ENCODE results near the gene EPN2. TPM values are rescaled to one million over a fixed set of nuclear protein-coding genes. Genes with fewer than 3 reads are reported as not detected.
"Not testable (repeated sequence)": the region's sequence is repeated elsewhere in the genome, so short reads cannot be mapped to it uniquely, and the experiment has no call there.

The EPN2 gene
- polyA plus RNA-seq, 6 donors from 2014 or later, result 9.8 to 35.0 (median 28.9) TPM

DNA sequence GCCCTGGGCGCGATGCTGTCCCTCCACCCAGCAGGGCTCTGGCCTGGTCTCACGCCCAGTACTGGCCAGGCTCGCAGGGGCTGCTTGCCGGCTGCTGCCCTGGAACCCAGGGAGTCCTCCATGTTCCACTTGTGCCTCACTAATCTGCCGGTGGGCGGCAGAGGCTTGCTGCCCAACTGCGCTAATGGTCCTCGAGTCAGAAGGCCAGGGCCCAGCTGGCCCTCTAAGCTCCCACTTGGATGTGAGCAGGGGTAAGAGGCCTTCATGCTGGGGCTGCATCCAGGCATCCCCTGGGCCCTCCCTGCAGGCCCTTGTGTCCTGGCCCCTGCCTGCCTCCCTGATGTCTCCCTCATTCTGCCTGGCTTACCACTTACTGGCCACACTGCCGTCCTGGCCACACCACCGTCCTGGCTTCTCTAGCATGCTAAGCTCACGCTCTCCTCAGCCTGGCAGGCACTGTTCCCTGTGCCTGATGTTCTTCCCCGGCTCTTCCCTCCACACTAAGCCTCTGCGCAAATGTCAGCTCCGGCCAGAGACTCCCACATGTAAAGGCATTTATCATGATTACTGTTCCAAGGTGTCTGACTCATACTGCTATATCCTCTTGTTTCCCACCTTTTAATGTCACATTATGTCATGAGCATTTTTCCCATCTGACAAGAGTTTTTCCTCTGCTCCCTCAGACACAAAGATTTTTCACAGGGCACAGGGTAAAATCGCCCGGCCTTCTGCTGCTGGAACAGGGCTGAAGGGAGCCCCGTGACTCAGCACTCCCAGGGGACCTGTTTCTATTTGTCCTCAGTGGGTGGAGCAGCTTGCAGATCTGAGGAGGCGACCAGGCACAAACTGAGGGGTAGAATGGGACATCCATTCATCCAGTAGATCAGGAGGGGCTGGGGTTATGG, 109.4 kb downstream of the EPN2 start:
- peaks cover 5 to 24% (median 8%) of the 10 kb centered on the region in 3 donors for H3K27me3 Mint-ChIP-seq
- no peaks in the 10 kb centered on the region for H3K9me3 Mint-ChIP-seq
- ATAC-seq (ENCODE audit: low read depth in 2 of 2), result no peak
- H3K4me1 Mint-ChIP-seq, result peaks cover 0 to 11% (median 0%) of the 10 kb centered on the region in 3 donors
- peak overlapping the region in 3 of 6 donors; percentile 4 to 67 (median 55) for H3K27ac Mint-ChIP-seq
- H3K36me3 Mint-ChIP-seq, result no peaks in the 10 kb centered on the region
- H3K4me3 Mint-ChIP-seq, result peak overlapping the region in 1 of 8 donors; percentile 67
- DNase-seq, result no peak

DNA sequence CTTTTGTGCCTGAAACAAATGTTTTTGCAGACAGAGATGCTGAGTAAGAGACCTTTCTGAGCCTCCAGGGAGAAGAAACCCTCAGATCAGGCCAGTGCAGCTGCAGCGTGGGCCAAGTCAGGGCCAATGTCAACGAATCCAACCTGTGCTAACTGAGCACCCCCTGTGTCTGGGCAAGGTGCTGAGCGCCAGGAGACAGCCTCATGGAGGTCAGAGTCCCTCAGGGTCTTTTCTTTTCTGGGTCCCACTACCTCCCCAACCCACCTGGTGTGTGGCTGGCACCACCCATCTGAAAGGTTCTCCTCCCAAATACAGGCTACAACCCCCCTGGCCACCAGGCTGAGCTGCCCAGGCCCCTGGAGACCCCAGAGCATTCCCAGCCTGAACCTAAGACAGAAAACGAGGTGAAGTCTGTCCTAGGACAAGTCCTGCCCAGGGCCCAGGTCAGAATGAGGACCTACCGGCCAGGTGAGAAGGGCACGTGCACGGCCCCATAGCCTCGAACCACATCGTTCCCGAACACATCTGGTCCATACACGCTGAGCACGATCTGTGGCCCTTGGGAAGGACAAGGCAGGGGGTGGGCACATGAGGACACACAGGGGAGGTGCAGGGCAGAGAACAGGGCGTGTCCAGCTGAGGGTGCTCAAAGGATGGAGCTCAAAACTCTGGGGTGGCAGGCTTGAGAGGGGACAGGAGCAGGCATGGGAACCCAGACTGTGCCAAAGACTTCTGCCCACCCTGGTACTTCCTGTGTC, 110.3 kb downstream of the EPN2 start:
- H3K9me3 Mint-ChIP-seq, result no peaks in the 10 kb centered on the region
- DNase-seq, result no peak
- no peak overlapping the region for H3K27ac Mint-ChIP-seq
- no peak for ATAC-seq (ENCODE audit: low read depth in 2 of 2)
- no peak overlapping the region for H3K4me3 Mint-ChIP-seq
- H3K27me3 Mint-ChIP-seq, result peaks cover 0 to 20% (median 0%) of the 10 kb centered on the region in 3 donors
- no peaks in the 10 kb centered on the region for H3K36me3 Mint-ChIP-seq
- H3K4me1 Mint-ChIP-seq, result peaks cover 0 to 5% (median 0%) of the 10 kb centered on the region in 3 donors

DNA sequence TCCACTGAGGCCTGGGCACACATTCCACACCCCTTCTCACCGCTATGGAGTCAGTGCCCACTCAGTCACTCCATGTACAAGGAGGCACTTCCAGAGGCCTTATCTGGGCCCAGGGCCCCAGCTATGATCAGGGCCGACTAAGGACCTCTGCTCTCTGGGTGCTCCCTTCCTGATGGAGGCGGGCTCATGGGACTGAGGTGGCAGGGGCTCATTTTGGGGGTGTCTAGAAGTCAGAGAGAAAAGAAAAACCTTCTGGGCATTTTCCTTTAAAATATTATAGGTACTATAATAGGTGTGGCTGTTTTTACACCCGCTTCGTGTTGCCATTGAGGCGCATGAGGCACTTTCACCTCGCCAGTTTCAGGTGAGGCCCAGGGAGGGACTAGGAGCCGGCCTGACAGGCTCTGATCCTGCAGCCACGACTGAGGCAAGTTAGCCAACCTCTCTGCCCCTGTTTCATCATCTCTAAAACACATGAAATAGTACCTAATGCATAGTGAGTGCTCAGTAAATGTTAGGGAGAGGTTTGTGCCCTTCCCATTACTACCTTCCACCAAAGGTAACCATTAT, 111.0 kb downstream of the EPN2 start:
- no peaks in the 10 kb centered on the region for H3K9me3 Mint-ChIP-seq
- no peak for ATAC-seq (ENCODE audit: low read depth in 2 of 2)
- H3K36me3 Mint-ChIP-seq, result no peaks in the 10 kb centered on the region
- H3K27ac Mint-ChIP-seq, result peak overlapping the region in 1 of 6 donors; percentile 41
- peaks cover 0 to 14% (median 0%) of the 10 kb centered on the region in 3 donors for H3K27me3 Mint-ChIP-seq
- H3K4me1 Mint-ChIP-seq, result peaks cover 0 to 5% (median 0%) of the 10 kb centered on the region in 3 donors
- H3K4me3 Mint-ChIP-seq, result no peak overlapping the region
- DNase-seq, result no peak

DNA sequence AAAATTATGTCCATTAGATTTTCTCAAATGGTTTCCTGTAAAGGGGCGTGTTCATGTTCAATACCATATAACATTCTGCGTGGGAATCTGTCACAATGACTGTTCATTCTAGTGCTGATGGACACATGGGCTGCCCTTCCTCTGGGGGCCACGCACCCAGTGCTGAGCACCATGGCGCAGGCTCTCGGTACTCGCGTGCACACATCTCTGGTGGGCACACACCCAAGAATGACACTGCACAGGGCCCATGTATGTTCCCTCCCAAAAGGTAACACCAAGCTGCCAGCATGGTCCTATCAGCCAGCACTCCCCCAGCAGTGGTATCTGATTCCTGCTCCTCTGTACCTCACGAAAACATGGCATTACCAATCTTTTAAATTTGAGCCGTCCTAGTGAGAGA, 111.6 kb downstream of the EPN2 start:
- Mint-ChIP-seq H3K36me3 (no peaks in the 10 kb centered on the region), H3K4me3 (no peak overlapping the region), H3K27ac (no peak overlapping the region), H3K9me3 (no peaks in the 10 kb centered on the region), H3K4me1 (peaks cover 0 to 5% (median 0%) of the 10 kb centered on the region in 3 donors), H3K27me3 (peaks cover under 1 to 14% (median under 1%) of the 10 kb centered on the region in 3 donors)
- DNase-seq (no peak), ATAC-seq (ENCODE audit: low read depth in 2 of 2) (no peak)

DNA sequence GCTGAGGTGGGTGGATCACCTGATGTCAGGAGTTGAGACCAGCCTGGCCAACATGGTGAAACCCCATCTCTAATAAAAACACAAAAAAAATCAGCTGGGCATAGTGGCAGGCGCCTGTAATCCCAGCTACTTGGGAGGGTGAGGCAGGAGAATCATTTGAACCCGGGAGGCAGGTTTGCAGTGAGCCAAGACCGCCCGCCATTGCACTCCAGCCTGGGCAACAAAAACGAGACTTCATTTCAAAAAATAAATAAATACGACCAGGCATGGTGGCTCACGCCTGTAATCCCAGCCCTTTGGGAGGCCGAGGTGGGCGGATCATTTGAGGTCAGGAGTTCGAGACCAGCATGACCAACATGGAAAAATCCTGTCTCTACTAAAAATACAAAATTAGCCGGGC, 116.2 kb downstream of the EPN2 start:
- H3K36me3 Mint-ChIP-seq, DNase-seq: not testable (repeated sequence)
- peaks cover 21 to 26% (median 25%) of the 10 kb centered on the region in 3 donors for H3K27me3 Mint-ChIP-seq

DNA sequence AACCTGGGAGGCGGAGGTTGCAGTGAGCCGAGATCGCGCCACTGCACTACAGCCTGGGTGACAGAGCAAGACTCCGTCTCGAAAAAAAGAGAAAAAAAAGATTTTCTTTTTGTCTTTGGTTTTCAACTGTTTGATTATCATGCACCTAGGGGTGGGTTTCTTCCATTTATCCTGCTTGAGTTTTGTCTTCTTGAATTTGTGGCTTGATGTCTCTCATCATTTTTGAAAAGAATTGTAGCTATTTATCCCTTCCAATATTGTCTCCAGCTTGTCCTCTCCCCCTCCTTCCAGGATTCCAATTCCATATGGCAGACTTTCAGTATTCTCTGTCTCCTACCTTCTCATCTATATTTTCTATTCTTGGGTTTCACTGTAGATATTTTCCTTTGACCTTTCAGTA, 117.6 kb downstream of the EPN2 start:
- Mint-ChIP-seq H3K9me3 (no peaks in the 10 kb centered on the region), H3K27ac (no peak overlapping the region), H3K36me3 (no peaks in the 10 kb centered on the region), H3K4me3 (no peak overlapping the region), H3K4me1 (no peaks in the 10 kb centered on the region), H3K27me3 (peaks cover 27 to 39% (median 38%) of the 10 kb centered on the region in 3 donors)
- no peak for DNase-seq
- no peak for ATAC-seq (ENCODE audit: low read depth in 2 of 2)

More for the DNA sequence above, 116.2 kb downstream of the EPN2 start:
- not testable (repeated sequence) for H3K4me1 Mint-ChIP-seq; H3K4me3 Mint-ChIP-seq; ATAC-seq (ENCODE audit: low read depth in 2 of 2); H3K27ac Mint-ChIP-seq; H3K9me3 Mint-ChIP-seq

DNA sequence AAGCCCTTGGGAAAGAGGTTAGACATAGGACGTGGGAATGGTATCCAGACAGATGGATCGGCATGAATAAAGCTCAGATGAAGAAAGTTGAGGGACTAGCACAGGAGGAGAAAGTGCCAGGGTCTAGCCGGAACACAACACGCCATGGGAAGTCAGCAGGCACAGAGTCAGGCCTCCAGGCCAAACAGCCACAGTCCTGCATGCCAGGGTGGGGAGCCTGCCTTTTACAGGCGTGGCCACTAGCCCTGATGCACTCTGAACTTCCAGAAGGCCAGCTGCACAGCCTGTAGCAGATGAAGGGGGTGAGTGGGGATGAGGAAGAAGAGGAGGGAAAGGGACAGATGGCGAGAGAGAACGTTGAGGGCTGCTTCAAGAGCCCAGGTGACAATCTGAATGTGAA, 120.2 kb downstream of the EPN2 start:
- no peak for ATAC-seq (ENCODE audit: low read depth in 2 of 2)
- Mint-ChIP-seq H3K4me3 (no peak overlapping the region), H3K4me1 (peaks cover 0 to 10% (median 6%) of the 10 kb centered on the region in 3 donors), H3K27me3 (peaks cover 35 to 46% (median 38%) of the 10 kb centered on the region in 3 donors), H3K36me3 (no peaks in the 10 kb centered on the region), H3K9me3 (no peaks in the 10 kb centered on the region), H3K27ac (peak overlapping the region in 1 of 6 donors; percentile 95)
- DNase-seq, result no peak

DNA sequence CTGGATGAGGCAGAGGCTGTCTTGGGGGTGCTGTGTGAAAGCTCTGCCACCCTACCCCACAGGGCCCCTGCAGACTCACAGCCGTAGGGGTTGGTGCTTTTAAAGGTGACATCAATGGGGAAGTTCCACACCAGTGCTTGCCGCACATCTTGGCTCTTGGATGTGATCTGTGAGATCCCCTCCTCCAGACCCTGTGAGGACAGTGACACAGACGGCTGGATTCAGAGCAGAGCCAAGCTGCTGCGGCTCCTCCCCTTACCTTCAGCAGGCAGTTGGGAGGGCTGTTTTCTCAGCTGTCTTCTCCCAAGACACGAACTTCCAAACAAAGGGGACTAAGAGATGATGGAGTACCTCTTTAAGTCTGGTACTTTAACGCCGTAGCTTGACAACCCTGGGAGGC, 120.6 kb downstream of the EPN2 start:
- Mint-ChIP-seq H3K9me3 (no peaks in the 10 kb centered on the region), H3K27me3 (peaks cover 35 to 46% (median 38%) of the 10 kb centered on the region in 3 donors), H3K4me1 (peaks cover 1 to 11% (median 10%) of the 10 kb centered on the region in 3 donors), H3K27ac (no peak overlapping the region), H3K4me3 (no peak overlapping the region), H3K36me3 (no peaks in the 10 kb centered on the region)
- ATAC-seq (ENCODE audit: low read depth in 2 of 2), result no peak
- DNase-seq, result no peak

DNA sequence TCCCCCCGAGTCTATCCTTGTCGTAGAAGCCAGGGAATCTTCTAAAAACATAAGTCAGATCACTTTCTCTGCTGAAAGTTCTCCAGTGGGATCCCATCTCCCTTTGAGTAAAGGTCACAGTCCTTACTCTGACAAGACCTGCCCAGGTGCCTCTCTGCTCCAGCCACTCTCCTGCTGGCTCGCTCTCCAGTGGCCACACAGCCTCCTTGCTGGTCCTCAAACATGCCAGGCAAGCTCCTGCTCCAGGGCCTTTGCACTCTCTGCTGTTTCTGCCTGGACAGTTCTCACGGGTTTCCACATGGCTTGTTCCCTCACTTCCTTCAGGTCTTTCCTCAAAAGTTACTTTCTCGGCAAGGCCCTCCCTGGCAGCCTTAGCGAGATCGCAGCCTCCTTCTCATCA, 122.0 kb downstream of the EPN2 start:
- Mint-ChIP-seq H3K9me3 (no peaks in the 10 kb centered on the region), H3K27me3 (peaks cover 31 to 42% (median 34%) of the 10 kb centered on the region in 3 donors), H3K4me3 (peak overlapping the region in 1 of 8 donors; percentile 41), H3K36me3 (no peaks in the 10 kb centered on the region), H3K27ac (no peak overlapping the region), H3K4me1 (peaks cover 5 to 17% (median 12%) of the 10 kb centered on the region in 3 donors)
- DNase-seq (no peak), ATAC-seq (ENCODE audit: low read depth in 2 of 2) (no peak)

DNA sequence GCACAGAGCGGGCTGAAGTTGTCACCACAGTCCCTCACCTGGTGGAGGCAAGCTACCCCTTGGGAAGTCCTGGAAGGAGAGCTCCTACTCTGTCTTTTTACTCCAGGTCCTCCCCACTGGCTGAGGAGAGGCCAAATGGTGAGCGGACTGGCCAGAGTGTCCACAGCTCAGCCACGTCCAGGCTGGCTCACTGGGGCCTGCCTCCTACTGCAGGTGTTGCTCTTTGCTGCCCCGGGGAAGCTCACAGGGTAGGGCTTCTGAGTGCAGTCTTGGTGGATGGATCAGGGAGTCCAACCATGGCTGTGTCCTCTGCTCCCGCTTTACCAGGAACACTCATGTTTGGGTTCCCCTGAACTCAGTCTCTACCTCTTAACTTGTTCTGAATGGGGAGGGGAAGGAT, 122.7 kb downstream of the EPN2 start:
- DNase-seq (no peak), ATAC-seq (ENCODE audit: low read depth in 2 of 2) (no peak)
- Mint-ChIP-seq H3K4me3 (no peak overlapping the region), H3K4me1 (peaks cover 5 to 17% (median 12%) of the 10 kb centered on the region in 3 donors), H3K27ac (peak overlapping the region in 1 of 6 donors; percentile 10), H3K36me3 (no peaks in the 10 kb centered on the region), H3K9me3 (no peaks in the 10 kb centered on the region), H3K27me3 (peaks cover 26 to 37% (median 29%) of the 10 kb centered on the region in 3 donors)

DNA sequence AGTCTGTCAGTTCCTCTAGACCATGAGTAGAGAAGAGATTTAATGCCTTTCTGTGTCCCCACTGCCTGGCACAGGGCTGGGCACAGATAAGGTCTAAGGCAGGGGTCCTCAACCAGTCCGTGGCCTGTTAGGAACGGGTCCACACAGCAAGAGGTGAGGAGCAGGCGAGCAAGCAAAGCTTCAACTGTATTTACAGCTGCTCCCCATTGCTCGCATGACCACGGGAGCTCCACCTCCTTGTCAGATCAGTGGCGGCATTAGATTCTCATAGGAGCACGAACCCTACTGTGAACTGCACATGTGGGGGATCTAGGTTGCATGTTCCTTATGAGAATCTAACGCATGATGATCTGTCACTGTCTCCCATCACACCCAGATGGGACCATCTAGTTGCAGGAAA, 123.6 kb downstream of the EPN2 start:
- Mint-ChIP-seq H3K9me3 (peaks cover 0 to 1% (median 0%) of the 10 kb centered on the region in 7 donors), H3K4me1 (peaks cover 5 to 17% (median 12%) of the 10 kb centered on the region in 3 donors), H3K27me3 (peaks cover 24 to 33% (median 30%) of the 10 kb centered on the region in 3 donors), H3K27ac (peak overlapping the region in 2 of 6 donors; percentile 58 to 66), H3K36me3 (no peaks in the 10 kb centered on the region), H3K4me3 (peak overlapping the region in 1 of 8 donors; percentile 97)
- no peak for ATAC-seq (ENCODE audit: low read depth in 2 of 2)
- no peak for DNase-seq

DNA sequence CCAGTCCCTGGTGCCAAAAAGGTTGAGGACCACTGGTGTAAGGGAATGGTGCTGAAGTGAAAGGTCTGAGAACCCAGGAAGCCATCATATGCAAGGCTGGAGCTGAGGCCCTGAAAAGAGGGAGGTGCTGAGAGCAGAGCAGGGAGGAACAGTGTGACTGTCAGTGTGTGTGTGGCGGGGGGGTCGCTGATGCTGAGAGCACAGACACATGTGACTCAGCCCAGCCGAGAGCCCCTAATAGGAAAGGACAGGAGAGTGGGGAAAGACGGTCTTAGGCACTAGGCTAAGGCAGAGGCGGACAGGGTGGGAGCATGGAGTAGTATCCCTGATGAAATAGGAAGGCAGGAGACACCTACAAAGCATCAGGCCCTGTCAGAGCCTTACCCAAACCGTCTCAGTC, 124.2 kb downstream of the EPN2 start:
- no peak for DNase-seq
- Mint-ChIP-seq H3K36me3 (no peaks in the 10 kb centered on the region), H3K4me1 (peaks cover 5 to 17% (median 12%) of the 10 kb centered on the region in 3 donors), H3K27me3 (peaks cover 24 to 35% (median 33%) of the 10 kb centered on the region in 3 donors), H3K4me3 (peak overlapping the region; percentile 60 to 97 (median 74)), H3K27ac (peak overlapping the region in 4 of 6 donors; percentile 27 to 86 (median 75)), H3K9me3 (peaks cover 0 to 1% (median 0%) of the 10 kb centered on the region in 7 donors)
- ATAC-seq (ENCODE audit: low read depth in 2 of 2), result no peak

DNA sequence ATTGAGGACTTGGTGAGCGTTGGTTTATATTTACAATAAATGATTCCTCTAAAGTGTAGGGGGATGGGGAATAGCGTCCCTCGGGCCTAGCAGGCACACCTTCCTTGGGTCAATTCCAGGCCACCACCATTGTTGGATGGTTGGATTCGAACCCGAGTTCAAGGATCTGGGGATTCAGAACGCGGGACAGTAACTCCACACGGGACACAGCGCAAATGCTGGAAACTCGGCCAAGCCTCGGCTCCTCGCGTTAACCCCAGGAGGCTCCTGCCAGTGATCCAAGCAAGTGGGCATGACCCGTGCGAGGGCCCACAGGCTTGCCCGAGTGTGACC, 124.7 kb downstream of the EPN2 start:
- H3K36me3 Mint-ChIP-seq, result no peaks in the 10 kb centered on the region
- ATAC-seq (ENCODE audit: low read depth in 2 of 2) (no peak), DNase-seq (no peak)
- peak overlapping the region in 4 of 6 donors; percentile 66 to 89 (median 78) for H3K27ac Mint-ChIP-seq
- H3K4me1 Mint-ChIP-seq, result peaks cover 5 to 17% (median 12%) of the 10 kb centered on the region in 3 donors
- peaks cover 21 to 35% (median 31%) of the 10 kb centered on the region in 3 donors for H3K27me3 Mint-ChIP-seq
- peaks cover 0 to 1% (median 0%) of the 10 kb centered on the region in 7 donors for H3K9me3 Mint-ChIP-seq
- peak overlapping the region; percentile 70 to 97 (median 86) for H3K4me3 Mint-ChIP-seq
